ENCODE data around the gene NFATC1. TPM values are rescaled to one million over a fixed set of nuclear protein-coding genes. Genes with fewer than 3 reads are reported as not detected.

Gene NFATC1
- total RNA-seq, 4 donors from 2014 or later, result 14.0 to 22.4 (median 15.0) TPM

DNA sequence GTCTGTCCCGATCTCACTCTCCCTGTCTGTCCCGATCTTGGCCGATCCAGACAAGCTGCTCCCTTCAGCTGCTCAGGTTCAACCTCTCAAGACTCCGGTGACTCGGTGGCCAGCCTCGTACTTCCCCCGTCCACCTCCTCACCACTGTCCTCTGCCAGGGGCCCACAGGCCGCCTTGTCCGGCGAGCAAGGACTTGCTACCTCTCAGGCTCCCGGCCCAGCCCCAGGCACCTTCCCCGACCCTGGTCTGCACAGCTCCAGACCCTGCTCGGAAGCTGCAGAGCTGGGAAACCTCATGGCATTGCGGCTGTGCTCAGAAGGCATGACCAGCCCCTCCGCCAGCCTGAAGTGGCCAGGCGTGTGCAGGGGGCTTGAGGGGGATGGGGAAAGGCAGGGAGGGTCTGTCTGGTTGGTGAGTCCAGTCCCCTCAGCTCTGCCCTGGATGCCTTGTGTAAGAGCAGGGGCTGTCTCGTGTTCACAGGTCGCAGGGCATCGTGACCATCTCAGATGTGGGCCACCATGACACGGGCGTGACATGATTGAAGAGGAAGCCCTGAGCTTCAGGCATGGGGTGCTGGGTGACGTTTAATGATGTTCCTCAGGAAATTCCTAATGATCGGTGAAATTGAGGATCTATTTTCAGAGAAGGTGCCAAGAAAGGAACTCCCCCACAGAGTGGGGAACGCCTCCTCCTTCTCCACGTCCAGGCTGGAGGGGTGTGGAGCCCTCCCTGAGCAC, 162.6 kb downstream of the NFATC1 start:
- TF ChIP-seq, protein P1, sequence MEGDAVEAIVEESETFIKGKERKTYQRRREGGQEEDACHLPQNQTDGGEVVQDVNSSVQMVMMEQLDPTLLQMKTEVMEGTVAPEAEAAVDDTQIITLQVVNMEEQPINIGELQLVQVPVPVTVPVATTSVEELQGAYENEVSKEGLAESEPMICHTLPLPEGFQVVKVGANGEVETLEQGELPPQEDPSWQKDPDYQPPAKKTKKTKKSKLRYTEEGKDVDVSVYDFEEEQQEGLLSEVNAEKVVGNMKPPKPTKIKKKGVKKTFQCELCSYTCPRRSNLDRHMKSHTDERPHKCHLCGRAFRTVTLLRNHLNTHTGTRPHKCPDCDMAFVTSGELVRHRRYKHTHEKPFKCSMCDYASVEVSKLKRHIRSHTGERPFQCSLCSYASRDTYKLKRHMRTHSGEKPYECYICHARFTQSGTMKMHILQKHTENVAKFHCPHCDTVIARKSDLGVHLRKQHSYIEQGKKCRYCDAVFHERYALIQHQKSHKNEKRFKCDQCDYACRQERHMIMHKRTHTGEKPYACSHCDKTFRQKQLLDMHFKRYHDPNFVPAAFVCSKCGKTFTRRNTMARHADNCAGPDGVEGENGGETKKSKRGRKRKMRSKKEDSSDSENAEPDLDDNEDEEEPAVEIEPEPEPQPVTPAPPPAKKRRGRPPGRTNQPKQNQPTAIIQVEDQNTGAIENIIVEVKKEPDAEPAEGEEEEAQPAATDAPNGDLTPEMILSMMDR (IDR thresholded peaks at IDR 0.05), result no peak
- no peak for TF ChIP-seq POLR2A (IDR thresholded peaks at IDR 0.05)
- no peak overlapping the region for H3K4me3 ChIP-seq (ENCODE audit: low read depth, poor library complexity, severe bottlenecking)
- intact Hi-C loops (cut with DNase I; ENCODE audit: low total_unique reads), result no loop called here
- peak in 1 of 2 donors; percentile 74 for DNase-seq (ENCODE audit: low spot score in 2 of 2)
- WGBS, 2 donors, result 88 to 92% methylated on average over 21 to 25 of the region's 25 CpGs

DNA sequence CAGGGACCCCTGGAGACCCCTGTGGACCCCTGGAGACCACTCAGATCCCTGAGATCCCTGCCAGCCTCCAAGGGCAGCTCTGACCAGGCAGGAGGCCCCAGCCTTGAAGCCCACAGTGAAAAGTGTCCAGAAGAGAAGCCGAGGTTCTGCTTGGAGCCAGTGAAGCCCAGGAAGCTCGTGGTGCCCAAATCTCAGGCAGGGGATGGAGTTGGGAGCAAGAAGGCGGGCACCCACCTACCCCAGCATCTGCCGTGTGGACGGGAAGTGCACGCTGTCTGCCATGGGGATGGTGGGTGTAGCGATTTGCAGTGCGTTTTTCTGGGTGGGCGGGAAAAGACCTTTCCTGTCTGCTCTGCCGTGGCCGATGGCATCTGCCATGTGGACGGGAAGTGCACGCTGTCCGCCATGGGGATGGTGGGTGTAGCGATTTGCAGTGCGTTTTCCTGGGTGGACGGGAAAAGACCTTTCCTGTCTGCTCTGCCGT, 163.2 kb downstream of the NFATC1 start:
- peak in 1 of 2 donors; percentile 49 for DNase-seq (ENCODE audit: low spot score in 2 of 2)
- WGBS, 2 donors, result 92 to 93% methylated on average over 18 of the region's 18 CpGs
- no peak for TF ChIP-seq POLR2A (IDR thresholded peaks at IDR 0.05)
- TF ChIP-seq, protein P1 (IDR thresholded peaks at IDR 0.05), result no peak
- no peak overlapping the region for H3K4me3 ChIP-seq (ENCODE audit: low read depth, poor library complexity, severe bottlenecking)
- intact Hi-C loops (cut with DNase I; ENCODE audit: low total_unique reads), result no loop called here

DNA sequence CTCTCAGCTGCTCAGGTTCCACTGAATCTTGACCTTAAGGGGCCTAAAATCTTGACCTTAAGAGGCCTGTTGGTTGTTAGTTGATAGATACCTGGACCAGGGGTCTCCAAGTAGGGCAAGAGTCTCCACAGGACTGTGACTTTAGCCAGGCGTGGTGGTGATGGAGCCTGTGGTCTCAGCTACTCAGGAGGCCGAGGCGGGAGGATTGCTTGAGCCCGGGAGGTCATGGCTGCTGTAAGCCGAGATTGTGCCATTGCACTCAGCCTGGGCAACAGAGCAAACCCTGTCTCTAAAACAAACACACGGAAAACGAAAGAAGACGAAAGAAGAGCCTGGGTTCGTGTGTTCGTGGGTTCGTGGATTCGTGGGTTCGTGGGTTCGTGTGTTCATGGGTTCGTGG, 163.7 kb downstream of the NFATC1 start:
- peak in 1 of 2 donors; percentile 42 for DNase-seq (ENCODE audit: low spot score in 2 of 2)
- no peak overlapping the region for H3K4me3 ChIP-seq (ENCODE audit: low read depth, poor library complexity, severe bottlenecking)
- WGBS, 2 donors, result 93 to 95% methylated on average over 15 of the region's 15 CpGs
- no peak for TF ChIP-seq POLR2A (IDR thresholded peaks at IDR 0.05)
- TF ChIP-seq, protein P1 (IDR thresholded peaks at IDR 0.05), result no peak
- intact Hi-C loops (cut with DNase I; ENCODE audit: low total_unique reads), result no loop called here

DNA sequence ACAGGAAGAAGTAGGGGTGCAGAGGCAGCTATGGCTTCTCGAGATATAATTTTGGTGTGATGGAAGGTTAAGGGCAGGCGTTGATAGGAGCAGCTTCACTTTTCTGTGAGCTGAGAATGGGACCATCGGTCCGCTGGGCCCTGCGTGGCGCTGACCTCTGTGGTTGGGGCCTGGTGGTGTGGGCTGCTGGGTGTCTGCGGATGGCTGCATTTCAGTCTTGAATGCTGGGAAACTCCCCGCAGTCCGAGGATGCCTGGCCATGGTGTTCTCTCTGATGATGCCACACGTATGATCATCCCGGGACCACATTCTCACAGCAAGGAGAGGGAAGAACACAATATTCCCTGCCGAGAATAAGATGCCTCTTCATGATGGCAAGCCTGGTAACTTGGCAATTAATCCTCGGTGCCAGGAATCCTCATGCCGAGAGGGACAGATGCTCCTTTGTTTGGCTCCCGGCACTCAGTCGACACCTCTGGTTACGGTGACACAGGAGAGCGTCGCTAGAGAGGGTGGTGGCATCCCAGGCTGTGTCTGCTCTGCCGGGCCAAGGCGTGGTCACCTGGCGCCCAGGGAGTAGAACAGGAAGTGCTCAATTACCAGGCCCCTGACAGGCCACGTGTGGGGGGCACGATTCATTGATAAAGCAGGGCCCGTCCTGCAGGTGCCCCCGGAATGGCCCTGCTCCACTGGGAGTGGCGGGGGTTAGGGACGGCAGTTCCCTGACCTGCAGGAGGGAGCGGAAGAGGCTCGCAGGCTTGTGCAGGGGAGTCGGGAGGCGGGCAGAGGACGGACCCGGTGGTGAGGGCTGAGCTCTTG, 164.5 kb downstream of the NFATC1 start:
- H3K4me3 ChIP-seq (ENCODE audit: low read depth, poor library complexity, severe bottlenecking), result no peak overlapping the region
- intact Hi-C loops (cut with DNase I; ENCODE audit: low total_unique reads), result no loop called here
- 81 to 93% methylated on average over 31 to 33 of the region's 34 CpGs for WGBS, 2 donors
- peak in 1 of 2 donors; percentile 70 for DNase-seq (ENCODE audit: low spot score in 2 of 2)
- TF ChIP-seq, protein P1 (IDR thresholded peaks at IDR 0.05), result no peak
- no peak for TF ChIP-seq POLR2A (IDR thresholded peaks at IDR 0.05)

DNA sequence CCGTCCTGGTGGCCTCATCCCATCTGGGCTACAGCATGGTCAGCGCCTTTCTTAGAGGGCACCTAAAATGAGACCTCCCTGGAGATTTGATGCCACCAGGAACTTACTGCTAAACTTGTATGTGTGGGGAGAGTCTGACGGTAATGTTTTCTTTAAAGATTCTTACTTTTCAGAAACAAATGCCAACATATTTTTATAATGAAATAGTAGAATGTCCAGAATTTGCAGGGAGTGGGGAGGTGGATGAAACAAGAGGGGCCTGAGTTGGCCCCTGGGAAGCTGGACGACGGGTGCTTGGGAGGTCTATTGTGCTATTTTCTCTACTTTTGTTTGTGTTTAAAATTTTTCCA, 165.1 kb downstream of the NFATC1 start:
- intact Hi-C loops (cut with DNase I; ENCODE audit: low total_unique reads), result no loop called here
- no peak for DNase-seq (ENCODE audit: low spot score in 2 of 2)
- TF ChIP-seq, protein P1 (IDR thresholded peaks at IDR 0.05), result no peak
- no peak for TF ChIP-seq POLR2A (IDR thresholded peaks at IDR 0.05)
- no peak overlapping the region for H3K4me3 ChIP-seq (ENCODE audit: low read depth, poor library complexity, severe bottlenecking)
- WGBS, 2 donors, result 85 to 89% methylated on average over 5 of the region's 5 CpGs
